M059J (cell line): Measurements from ENCODE around the gene ZBTB7B. TPM values are rescaled to one million over a fixed set of nuclear protein-coding genes. Genes with fewer than 3 reads are reported as not detected.

Source experiments
- DNase-seq: peaks from one replicate; pipeline ENCODE4 v3.0.0-alpha.2; 2012; ENCODE audit warnings: low read depth
- total RNA-seq: library from RNA; depleted of rRNA; stranded (reverse); fragments of >200 nt; shearing (Covaris generic); gene quantifications from 2 replicates; pipeline ENCODE4 v1.2.3, GENCODE V29; 2014; rRNA removed

ZBTB7B gene
- 20.7 and 37.5 TPM in 2 replicates for total RNA-seq

DNA sequence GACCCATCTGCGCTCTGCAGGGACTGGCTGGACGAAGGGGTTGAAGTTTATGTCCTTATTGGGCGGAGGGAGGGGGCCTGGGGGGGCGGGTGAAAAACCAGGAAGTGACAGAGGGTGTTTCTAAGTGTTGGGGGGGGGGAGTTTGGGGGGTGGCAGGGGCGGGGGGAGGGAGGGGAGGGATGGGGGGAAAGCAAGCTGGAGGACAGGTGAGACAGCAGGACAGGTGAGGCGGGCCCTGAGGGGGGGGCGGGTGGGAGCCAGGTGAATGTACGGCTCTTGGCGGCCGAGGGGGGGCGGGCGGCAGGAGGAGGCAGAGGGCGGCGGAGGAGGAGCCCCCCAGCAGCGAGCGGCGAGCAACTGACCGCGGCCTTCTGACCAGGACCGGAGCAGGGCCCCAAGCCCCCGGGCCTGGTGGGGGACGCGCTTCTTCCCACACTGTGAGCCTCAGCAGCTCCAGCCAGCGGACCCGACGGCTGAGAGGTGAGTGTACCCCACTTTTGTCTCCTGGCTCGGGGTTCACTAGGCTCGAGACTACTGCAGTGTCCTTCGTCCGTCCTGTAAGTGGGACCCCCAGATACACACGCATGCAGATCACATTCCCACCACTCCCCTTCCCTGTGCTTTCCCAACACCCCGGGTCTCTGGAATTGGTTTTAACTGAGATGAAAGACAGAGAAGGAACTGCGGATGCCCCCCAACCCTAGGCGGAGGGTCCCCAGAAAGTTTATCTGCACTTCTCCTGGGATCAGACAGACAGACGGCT lies at the start of gene ZBTB7B:
ZBTB7B (plus strand) TSS at position 339 of the 763 bp plus-strand sequence. CDS start 11,859 bp downstream, outside the sequence.
- peak; percentile 56 for DNase-seq

DNA sequence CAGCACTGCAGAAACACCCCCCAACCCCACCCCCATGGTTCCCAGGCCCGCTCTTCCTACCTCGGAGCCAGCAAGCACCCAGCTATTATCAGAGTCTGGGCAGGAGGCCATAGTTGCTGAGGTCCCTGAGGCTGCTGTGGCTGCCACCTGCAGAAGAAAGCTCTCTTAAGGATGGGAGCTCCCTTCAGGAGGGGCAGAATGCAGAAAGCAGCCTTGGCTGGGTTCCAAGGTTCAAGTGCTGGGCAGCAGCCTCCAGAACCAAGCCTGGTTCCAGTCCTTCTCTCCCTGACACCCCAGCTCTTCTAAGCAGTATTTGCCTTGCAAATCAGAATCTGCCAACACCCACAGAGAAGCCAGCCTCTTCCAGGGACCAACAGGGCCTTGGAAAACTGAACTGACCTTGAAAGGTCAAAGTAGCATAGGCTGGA lies 49.0 kb upstream of the ZBTB7B start:
- no peak for DNase-seq

DNA sequence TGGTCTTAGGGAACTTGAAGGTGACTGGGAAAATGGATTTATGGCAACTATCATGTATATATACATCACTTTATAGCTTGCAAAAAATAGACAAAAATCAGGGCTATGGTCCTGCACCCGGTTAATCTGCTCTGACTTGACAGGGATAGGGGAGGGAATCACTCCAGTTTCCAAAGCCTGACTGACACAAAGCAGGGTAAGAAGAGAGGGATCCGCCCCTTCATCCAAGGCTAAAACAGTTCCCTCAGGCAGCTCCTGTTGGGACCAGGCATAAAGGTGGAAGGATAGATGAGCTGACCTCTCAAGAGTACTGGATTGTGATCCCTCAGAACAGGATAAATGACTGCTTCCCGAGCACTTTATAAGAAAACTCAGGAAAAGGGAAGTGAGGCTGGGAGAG lies 48.1 kb upstream of the ZBTB7B start:
- DNase-seq, result no peak

DNA sequence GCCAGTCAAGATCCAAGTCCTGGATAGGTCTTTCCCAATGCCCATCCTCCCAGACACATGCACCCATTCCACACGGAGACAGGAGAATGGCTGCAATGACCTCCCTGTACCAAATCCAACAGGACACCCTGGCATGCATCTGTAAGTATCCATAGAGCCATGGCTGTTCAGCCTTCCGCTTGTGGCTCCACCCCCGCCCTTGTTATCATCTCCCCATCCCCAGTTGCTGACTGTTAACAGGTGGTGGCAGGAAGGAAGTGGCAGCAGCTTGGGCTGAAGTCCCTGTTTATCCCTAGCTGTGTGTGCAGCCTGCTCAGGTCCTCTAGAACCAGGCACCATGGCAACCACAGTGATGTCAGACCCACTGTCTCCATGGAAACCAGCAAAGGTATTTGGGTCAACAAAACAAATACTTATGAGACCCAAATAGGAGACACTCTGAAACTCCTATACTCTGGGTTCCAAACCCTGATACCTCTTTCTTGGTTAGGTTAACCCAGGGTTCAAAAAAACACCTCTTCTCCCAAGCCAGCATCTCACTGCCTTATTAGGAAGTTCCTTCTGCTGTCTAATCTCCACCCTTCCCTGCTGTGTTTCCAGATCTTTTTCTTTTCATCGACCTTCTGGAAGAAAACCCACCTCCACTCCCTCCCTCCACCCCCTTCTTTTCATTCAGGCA lies 47.4 kb upstream of the ZBTB7B start:
- DNase-seq, result peak; percentile 85

DNA sequence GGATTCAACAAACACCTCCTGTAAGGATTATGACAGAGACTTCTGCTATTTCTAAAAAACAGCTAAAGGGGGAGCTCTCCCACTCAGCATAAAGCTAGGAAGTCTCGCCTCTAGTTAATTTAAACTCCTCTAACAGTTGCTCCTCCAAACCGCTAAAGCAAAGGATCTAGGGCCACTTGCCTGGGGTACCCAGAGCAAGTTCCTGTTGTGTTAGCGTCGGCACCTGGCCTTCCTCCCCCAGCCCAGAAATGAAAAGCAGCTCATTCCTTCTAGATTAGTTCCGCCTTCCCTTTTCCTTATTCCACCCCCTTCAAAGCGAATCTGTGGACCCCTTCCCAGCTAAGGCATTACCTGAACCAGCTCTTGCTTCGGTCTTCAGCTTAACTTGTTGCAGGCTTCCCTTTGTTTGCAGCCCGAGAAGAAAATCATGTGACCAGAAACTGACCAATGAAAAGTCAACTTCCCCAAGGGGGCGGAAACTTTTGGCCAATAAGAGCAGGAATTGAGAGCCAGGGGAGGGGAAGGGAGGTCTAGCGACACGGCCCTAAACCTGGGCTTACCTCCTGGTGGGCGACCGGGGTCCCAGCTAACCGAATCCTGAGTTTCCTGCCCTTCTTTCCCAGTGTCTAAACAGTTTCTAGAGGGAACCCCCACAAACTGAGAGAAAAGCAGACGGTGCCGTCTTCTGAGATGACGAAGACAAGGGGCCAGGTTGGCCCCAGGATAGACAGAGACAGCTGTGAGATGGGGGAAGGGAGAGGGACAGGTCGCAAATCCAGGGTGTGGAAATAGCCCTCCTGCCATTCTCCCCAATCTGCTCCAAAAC lies 46.7 kb upstream of the ZBTB7B start, which contains the start of gene PBXIP1:
PBXIP1 (minus strand) TSS at position 382 of the 826 bp plus-strand sequence. CDS start 2,378 bp downstream, outside the sequence.
- peak; percentile 94 for DNase-seq

DNA sequence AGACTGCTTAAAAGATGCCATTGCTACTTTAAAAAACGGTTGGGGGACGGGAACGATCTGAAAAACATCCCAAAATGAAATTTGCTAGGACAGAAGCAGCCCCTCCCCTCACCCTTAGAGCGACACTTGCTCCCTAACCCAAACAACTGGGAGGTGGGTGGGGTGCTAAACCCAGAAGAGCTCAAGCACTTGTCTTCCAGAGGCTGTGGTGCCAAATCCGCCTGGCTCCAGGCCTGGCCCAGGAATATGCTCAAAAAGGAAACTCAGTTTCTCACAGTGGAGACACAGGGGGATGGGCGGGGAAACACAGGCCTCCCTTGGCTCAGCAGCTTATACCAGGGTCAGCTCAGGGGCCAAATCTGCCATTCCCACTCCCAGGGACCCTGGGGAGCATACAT lies 46.1 kb upstream of the ZBTB7B start:
- peak; percentile 29 for DNase-seq

DNA sequence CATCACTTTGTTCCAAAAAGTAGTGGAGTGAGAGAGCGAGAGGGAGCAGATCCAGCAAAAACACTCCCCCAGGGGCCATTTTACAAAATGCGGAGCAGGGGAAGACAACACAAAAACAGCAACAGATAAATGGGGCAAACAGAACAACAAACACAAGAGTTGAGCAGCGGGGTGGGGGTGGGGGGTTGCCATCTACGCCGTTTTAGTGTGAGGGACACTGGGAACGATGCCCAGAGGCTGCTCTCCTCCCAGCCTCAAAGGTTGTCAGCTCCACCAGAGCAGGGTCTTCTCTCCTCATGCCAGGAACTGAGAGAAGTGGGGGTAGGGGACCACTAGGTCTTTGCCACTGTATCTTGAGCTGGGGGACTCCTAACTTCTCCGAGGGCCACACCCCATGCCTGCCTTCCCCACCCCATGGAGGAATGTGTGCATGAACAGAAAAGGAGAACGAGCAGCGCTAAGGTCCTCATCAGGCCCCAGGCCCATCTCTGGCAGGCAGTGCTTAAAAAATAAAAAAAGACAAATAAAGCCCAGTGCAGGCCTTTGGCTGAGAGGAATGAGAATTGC lies 45.4 kb upstream of the ZBTB7B start:
- DNase-seq, result no peak

DNA sequence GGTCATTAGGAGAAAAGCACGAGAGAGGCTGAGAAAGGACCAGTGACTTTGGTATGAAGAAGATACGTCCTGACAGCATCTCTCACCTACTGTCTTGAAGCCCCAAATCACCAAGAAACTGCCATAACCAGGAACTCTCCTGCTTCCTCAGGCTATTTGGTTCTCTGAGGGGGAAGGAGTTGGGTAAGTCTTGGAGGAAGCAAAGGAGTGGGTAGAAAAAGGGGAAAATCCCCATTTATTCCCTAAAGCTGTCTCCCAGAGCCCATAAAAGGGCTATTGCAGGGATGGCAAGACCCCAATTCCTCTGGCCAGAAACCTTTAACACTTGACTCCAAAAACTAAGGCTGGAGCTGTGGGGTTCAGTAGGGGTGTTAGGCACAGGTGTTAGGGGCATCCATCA lies 44.6 kb upstream of the ZBTB7B start:
- DNase-seq, result no peak

DNA sequence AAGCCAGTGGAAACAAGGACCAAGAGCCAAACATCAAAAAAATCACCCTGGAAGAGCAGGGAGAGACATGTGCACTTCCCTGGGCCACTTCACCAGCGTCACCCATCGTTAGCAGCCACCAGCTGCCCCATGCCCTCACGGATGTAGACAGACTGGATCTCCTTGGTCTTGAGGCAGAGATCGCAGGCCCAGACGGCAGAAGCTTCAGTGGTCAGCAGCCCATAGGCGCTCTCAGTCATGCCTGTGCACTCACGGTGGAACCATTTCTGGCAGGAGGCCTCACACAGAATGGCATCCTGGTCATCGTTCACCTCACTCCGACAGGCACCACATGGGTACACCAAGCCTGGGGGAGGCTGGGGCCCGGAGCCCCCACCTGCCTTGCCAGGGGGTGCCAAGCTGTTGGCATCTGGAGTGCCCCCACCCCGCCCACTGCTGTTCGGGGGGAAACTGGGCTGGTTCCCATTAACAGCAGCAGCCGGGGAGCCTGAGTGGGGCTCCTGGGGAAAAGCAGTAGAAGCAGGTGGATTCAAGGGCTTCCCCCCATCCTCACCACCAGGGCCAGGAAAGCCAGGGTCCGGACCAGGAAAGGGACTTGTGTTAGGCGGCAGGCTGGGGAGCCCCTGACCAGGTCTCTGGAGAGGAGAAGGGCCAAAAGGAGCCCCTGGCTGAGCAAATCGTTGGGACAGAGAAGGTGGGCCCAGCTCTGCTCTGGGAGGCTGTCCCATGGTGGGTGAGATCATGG lies 43.7 kb upstream of the ZBTB7B start:
- no peak for DNase-seq

DNA sequence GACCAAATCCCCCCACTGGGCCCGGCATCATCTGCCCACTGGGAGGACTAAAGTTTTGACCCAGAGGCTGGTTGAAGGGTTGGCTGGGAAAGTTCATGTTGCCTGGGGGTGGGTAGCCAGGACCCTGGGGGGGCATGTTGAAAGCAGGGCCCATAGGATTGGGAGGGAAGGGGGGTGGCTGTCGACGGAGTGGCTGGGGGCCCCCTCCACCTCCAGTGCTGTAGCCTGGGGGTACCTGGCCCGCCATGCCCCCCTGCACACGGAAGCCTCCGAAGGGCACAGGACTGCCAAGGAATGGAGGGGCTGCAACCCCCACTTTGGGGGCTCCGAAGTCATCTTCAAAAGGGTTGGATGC lies 43.2 kb upstream of the ZBTB7B start:
- no peak for DNase-seq

DNA sequence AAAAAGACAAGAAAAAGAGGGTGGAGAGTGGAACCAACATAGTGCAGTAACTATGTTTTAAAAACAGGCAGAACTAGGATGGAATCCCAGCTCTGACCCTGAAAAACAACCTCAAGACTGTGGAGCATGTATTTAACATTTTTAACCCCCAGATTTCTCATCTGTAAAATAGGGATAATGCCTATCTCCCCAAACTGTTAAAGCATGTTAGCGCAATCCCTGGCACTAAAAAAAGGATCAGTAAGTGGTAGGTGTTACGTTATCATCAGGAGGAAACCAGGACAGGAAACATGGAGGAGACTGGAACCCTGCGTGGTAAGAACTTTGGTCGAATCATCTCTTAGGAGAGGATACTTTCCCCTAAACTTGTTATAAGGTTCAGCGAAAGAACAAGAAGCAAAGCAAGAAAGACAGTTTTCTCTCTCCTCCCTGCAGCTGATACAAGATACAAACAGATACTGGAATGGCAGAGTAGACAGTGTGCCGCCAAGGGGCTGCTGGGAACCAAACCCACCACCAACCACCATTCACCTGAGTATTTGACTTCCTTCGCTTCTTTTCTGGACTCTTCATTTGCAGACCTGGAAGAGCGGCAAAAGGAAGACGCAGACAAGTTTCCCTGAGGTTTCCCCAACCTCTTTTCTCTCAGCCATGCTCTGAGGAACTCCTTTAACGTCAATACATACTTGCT lies 42.0 kb upstream of the ZBTB7B start:
- DNase-seq, result no peak

DNA sequence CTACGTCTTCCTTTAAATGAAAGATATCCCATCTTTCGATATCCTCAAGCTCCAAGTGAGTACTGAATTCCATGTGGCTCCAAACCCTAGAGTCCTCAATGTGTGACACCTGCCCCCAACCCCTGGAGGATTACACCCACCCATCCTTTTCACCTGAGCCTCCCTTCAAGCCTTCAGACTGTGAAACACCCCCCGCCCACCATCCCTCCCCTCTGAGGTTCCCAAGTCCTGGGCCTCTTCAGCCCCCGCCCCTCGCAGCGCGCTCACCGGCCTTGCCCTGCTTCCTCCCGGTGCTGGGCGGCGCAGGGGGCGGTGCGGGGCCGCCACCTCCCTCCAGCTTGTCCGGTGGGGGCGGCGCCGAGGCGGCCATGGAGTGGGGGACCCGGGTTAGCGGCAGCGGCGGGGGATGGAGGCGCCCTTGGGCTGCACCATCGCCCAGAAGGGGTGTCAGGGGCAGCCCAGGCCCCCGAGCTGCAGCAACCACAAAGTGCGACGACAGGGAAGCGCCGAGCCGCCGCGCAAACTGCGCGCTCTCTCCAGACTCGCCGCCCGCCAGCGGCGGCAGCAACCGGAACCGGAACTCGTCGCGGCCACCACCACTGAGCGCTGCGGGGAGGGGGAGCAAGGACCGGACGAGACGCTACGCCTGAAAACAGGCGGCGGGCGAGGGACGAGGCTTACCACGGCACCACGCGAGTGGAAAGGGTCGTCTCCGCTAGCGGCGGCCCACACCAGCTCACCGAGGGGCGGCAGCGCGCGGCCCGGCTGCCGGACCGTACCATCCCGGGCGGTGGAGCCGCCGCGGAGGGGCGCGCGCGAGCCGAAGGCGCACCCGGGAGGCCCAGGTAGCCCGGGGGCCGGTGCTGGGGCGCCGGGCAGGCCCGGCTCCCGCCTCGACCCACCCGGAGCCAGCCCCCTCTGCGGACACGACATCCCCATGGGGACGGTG lies 41.1 kb upstream of the ZBTB7B start, which contains the start of gene PYGO2:
PYGO2 (minus strand) TSS at position 576 of the 949 bp plus-strand sequence; CDS start at position 370, 206 bp downstream.
- DNase-seq, result peak; percentile 73

DNA sequence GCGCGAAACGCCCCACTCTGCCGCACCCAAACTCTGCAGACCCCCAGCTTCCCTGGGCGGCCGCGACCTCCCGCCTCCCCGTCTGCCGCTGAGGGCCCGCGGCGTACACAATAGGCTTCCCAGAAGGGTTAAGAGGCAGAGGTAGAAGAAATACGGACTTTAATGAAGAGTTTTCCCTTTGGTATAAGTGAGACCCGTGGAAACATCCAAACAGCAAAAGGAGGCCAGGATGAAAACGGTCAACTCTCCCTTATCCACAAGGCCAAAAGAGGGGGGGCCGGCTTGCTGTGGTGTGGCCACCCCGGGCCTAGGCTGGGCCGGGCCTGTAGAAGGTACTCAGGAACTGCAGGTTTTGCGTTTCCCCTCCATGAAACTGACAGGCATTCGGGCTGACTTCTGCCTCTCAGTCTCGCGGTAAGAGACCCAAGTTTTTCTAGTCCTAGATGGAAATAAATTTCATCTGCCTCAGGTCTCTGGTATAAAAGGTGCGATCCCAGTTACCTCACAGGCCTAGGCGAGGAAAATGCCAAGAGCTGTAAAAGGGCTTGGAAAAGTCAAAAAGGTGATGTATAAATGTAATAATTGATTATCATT lies 40.3 kb upstream of the ZBTB7B start:
- peak; percentile 42 for DNase-seq

DNA sequence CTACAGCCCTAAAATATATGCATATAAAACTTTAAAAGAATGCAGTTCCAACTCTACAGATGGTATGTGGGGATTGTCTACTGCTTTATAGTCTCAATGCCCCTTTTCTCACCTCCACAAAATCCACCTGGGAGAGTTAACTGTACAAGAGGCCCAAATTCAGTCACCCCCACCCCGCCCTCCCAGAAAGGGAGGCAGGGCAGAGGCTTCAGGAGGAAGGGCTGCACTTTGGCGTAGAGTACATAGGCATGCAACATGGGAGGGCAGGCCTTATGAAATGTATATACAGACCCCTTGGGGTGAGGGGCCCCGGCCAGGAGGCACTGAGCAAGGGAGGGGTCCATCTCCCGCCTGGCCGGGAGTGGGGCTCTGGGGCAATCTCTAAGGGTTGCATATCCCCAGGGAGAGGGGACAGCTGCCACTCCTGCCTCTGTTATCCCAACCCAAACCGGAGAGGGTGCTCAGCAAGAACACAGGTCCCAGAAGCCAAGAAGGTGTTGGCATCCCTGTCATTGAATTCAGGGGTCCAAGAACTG lies 39.7 kb upstream of the ZBTB7B start:
- no peak for DNase-seq

DNA sequence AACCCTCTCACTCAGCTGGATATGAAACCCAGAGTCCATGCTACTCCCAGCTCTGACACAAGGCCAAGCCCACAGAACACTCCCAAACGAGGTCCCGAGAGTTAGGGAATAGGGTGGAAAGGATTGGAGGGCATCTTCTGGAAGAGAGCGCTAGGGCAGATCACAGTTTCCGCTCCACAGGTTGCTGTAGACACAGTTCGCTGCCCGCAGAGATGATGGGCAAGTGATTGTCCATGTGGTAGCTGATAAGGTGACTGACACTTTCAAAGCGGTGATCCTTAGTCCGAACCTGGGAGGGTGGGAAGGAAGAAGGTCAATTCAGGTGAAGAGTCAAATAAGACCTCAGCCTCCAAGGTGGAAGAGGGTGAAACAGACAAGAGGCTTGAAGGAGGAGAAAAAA lies 39.0 kb upstream of the ZBTB7B start:
- no peak for DNase-seq

DNA sequence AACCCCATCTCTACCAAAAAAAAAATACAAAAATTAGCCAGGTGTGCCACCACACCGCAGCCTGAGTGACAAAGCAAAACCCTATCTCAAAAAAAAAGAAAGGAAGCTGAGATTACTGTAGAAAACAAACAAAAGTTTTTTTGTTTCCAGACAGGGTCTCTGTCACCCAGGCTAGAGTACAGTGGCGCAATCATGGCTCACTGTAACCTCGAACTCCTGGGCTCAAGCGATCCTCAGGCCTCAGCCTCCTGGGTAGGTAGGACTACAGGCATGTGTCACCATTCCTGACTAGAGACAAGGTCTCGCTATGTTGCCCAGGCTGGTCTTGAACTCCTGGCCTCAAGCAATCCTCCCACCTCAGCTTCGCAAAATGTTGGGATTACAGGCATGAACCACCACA lies 38.2 kb upstream of the ZBTB7B start:
- DNase-seq, result no peak

DNA sequence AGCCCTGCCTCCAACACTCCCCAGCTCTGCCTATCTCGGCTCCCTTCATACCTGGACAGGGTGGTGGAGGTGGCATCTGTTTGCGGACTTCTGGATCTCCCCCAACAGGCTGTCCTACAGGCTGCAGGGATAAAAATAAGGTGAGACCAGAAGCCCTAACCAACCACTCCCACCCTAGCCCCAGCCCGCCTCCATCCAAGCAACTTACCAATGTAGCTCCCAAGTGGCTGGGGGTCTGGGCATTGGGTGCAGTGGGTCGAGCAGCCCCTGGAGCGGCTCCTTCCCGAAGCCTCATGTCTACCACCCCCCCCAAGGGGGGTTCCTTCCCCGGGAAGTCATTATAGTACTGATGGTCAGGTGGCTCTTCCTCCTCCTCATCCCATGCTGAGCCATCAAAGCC lies 36.5 kb upstream of the ZBTB7B start:
- no peak for DNase-seq

DNA sequence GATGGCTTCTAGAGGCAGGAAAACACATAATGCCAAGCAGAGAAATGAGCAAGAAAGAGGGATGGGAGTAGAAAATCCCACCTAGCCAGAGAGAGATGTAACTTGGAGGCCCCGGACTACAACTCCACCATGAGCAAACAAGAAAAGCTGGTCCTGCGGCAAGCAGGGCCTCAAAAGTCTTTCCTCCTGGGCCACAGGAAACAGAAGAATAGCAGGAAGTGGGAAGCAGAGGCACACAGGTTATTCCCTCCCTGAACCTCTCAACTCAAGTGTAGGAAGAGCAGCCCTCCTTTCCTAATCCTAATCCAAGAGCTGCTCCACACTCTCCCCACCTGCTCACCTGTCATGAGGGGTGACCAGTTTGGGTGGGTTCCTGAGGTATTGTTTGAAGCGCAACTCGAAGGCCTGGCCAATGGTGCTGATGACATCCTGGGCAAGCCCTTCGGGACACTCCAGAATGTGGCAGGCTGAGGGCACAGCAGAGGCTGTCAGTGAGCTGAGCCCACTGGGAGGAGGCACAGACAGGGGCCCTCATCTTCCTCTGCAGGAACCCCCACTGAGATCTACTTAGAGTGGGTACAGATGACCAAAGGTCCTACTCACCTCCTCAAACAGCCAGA lies 35.2 kb upstream of the ZBTB7B start:
- no peak for DNase-seq
